GM23248 (cell line): ENCODE data around the gene CYGB. TPM values are rescaled to one million over a fixed set of nuclear protein-coding genes. Genes with fewer than 3 reads are reported as not detected.
"Not testable (repeated sequence)": the region's sequence is repeated elsewhere in the genome, so short reads cannot be mapped to it uniquely, and the experiment has no call there.

ENCODE experiments used
- DNase-seq: peaks from one replicate; pipeline ENCODE4 v3.0.0-alpha.2; 2015
- H2AFZ ChIP-seq: fragments of 200-600 bp; sonication (generic); 2 replicates; pipeline ENCODE4 v1.6.1; 2016; ENCODE audit warnings: antibody characterized with exemption
- H3F3A ChIP-seq: fragments of 200-600 bp; sonication (generic); 2 replicates; pipeline ENCODE4 v1.6.1; 2016; ENCODE audit warnings: mild to moderate bottlenecking, antibody characterized with exemption, mixed run types; ENCODE audit not compliant: insufficient read depth
- H3K27ac ChIP-seq: fragments of 200-600 bp; sonication (generic); 2 replicates; pipeline ENCODE4 v1.5.1; 2016; ENCODE audit warnings: mild to moderate bottlenecking
- H3K27me3 ChIP-seq: fragments of 200-600 bp; sonication (generic); replicated peaks from 2 replicates; pipeline ENCODE4 v1.6.1; 2016; ENCODE audit warnings: mild to moderate bottlenecking; ENCODE audit not compliant: insufficient read depth
- H3K36me3 ChIP-seq: fragments of 200-600 bp; sonication (generic); 2 replicates; pipeline ENCODE4 v1.6.1; 2016; ENCODE audit warnings: low read depth, mild to moderate bottlenecking
- H3K4me1 ChIP-seq: fragments of 200-600 bp; sonication (generic); 2 replicates; pipeline ENCODE4 v1.6.1; 2016; ENCODE audit warnings: mild to moderate bottlenecking; ENCODE audit not compliant: insufficient read depth
- H3K4me2 ChIP-seq: fragments of 200-600 bp; sonication (generic); one replicate; pipeline ENCODE4 v1.6.1; 2016; ENCODE audit warnings: mild to moderate bottlenecking; ENCODE audit not compliant: unreplicated experiment
- H3K4me3 ChIP-seq: fragments of 200-600 bp; sonication (generic); 2 replicates; pipeline ENCODE4 v1.5.1; 2016; ENCODE audit warnings: mild to moderate bottlenecking
- H3K79me2 ChIP-seq: fragments of 200-600 bp; sonication (generic); 2 replicates; pipeline ENCODE4 v1.6.1; 2016; ENCODE audit warnings: mild to moderate bottlenecking; ENCODE audit not compliant: insufficient read depth
- H3K9ac ChIP-seq: fragments of 200-600 bp; sonication (generic); 2 replicates; pipeline ENCODE4 v1.6.1; 2016; ENCODE audit warnings: mild to moderate bottlenecking
- H3K9me2 ChIP-seq: fragments of 200-600 bp; sonication (generic); 2 replicates; pipeline ENCODE4 v1.6.1; 2016; ENCODE audit warnings: mixed run types, mild to moderate bottlenecking, moderate library complexity; ENCODE audit not compliant: insufficient read depth
- H3K9me3 ChIP-seq: fragments of 200-600 bp; sonication (generic); one replicate; pipeline ENCODE4 v1.6.1; 2017; ENCODE audit warnings: low read depth
- H4K20me1 ChIP-seq: fragments of 200-600 bp; sonication (generic); 2 replicates; pipeline ENCODE4 v1.6.0; 2016; ENCODE audit not compliant: insufficient read depth
- EZH2 ChIP-seq: fragments of 200-600 bp; sonication (generic); IDR thresholded peaks from 2 replicates; pipeline ENCODE4 v1.6.1; 2018; ENCODE audit warnings: antibody characterized with exemption, mild to moderate bottlenecking; ENCODE audit not compliant: insufficient read depth, poor library complexity, severe bottlenecking
- EZH2phosphoT487 ChIP-seq: fragments of 200-600 bp; sonication (generic); IDR thresholded peaks from 2 replicates; pipeline ENCODE4 v1.6.1; 2018; ENCODE audit warnings: antibody characterized with exemption, moderate library complexity, mild to moderate bottlenecking, low read depth; ENCODE audit not compliant: insufficient read depth
- WGBS, 2 experiments: methylation state at CpG; one replicate each; pipeline ENCODE4 v1.1.6; 2015 to 2017; ENCODE audit warnings: low lambda C conversion rate in 2 of 2, low coverage in 1 of 2; ENCODE audit errors: missing lambda C conversion rate in 2 of 2; 5-methylcytosine and 5-hydroxymethylcytosine counted together
- in situ Hi-C: fragments of 300-500 bp; cut with MboI; formaldehyde crosslinking; loops from 2 replicates; pipeline ENCODE4 v1.15.0; 2020
- polyA plus RNA-seq: library from polyadenylated mRNA; unstranded; fragments of >200 nt; fragmentation: Nextera tagmentation; extraction: Ambion mirVana; gene quantifications from 2 replicates; pipeline ENCODE4 v1.2.1, GENCODE V29; 2016
- total RNA-seq: library from RNA; depleted of rRNA; stranded (reverse); fragments of >200 nt; shearing (Covaris generic); gene quantifications from 2 replicates; pipeline ENCODE4 v1.2.3, GENCODE V29; 2014

The CYGB gene
- total and polyA plus RNA-seq, 2 experiments from 2014 or later, result 1.1 to 8.3 TPM

- Histone ChIP-seq H3K27me3 (no peaks in the 10 kb centered on the region), H3K36me3 (no peaks in the 10 kb centered on the region), H3K79me2 (no peaks in the 10 kb centered on the region), H3K27ac (no peak overlapping the region), H3K9ac (no peak overlapping the region), H3K9me3 (no peaks in the 10 kb centered on the region), H2AFZ (no peak overlapping the region), H3K4me2 (no peak overlapping the region), H4K20me1 (no peaks in the 10 kb centered on the region), H3K4me1 (peaks cover 14% of the 10 kb centered on the region), H3F3A (peaks cover 16% of the 10 kb centered on the region; the same call in 1 of the 2 replicates), H3K9me2 (no peaks in the 10 kb centered on the region), H3K4me3 (no peak overlapping the region)
- 89% methylated on average over 14 to 15 of the region's 15 CpGs for WGBS, 2 experiments
- TF ChIP-seq EZH2 (no peak), EZH2phosphoT487 (no peak)
- no peak for DNase-seq
- in situ Hi-C loops, result no loop called here
Observed at GRCh38 chr17:76519048-76519966, 18.2 kb downstream of the CYGB start.

- no peaks in the 10 kb centered on the region for H3K9me2 ChIP-seq
Observed at GRCh38 chr17:76517638-76518038, 19.9 kb downstream of the CYGB start.

GRCh38 chr17:76515274-76515949, 22.1 kb downstream of the CYGB start:
- Histone ChIP-seq H3K27ac (peak overlapping the region; percentile 98), H3K36me3 (no peaks in the 10 kb centered on the region), H3K9me2 (no peaks in the 10 kb centered on the region), H4K20me1 (no peaks in the 10 kb centered on the region), H3K4me2 (peak overlapping the region; percentile 52), H3F3A (peaks cover 19% of the 10 kb centered on the region; the same call in 1 of the 2 replicates), H3K79me2 (no peaks in the 10 kb centered on the region), H3K9ac (peak overlapping the region; percentile 86), H3K27me3 (no peaks in the 10 kb centered on the region), H3K4me3 (peak overlapping the region; percentile 56), H3K9me3 (no peaks in the 10 kb centered on the region), H2AFZ (peak overlapping the region; percentile 57), H3K4me1 (peaks cover 20% of the 10 kb centered on the region)
- in situ Hi-C loops, result no loop called here
- TF ChIP-seq EZH2phosphoT487, result no peak
- TF ChIP-seq EZH2, result no peak
- WGBS, 2 experiments, result 2% methylated on average over 22 of the region's 22 CpGs
- DNase-seq, result peak; percentile 99

More at GRCh38 chr17:76517638-76518038, 19.9 kb downstream of the CYGB start:
- H4K20me1 ChIP-seq, result no peaks in the 10 kb centered on the region
- no peak overlapping the region for H3K4me2 ChIP-seq
- in situ Hi-C loops, result no loop called here
- TF ChIP-seq EZH2, result no peak
- TF ChIP-seq EZH2phosphoT487, result no peak
- H3K9ac ChIP-seq, result no peak overlapping the region
- H3F3A ChIP-seq, result peaks cover 19% of the 10 kb centered on the region; the same call in 1 of the 2 replicates
- no peak overlapping the region for H3K27ac ChIP-seq
- DNase-seq, result no peak
- no peak overlapping the region for H3K4me3 ChIP-seq
- 96% methylated on average over 9 to 11 of the region's 11 CpGs for WGBS, 2 experiments
- no peak overlapping the region for H2AFZ ChIP-seq
- H3K36me3 ChIP-seq, result no peaks in the 10 kb centered on the region
- peaks cover 14% of the 10 kb centered on the region for H3K4me1 ChIP-seq
- H3K27me3 ChIP-seq, result no peaks in the 10 kb centered on the region
- H3K9me3 ChIP-seq, result no peaks in the 10 kb centered on the region
- no peaks in the 10 kb centered on the region for H3K79me2 ChIP-seq

GRCh38 chr17:76514355-76514754, 23.2 kb downstream of the CYGB start:
- H3K79me2 ChIP-seq, in situ Hi-C loops, H3K9me3 ChIP-seq, H3K4me2 ChIP-seq, H2AFZ ChIP-seq, H3K4me3 ChIP-seq, H4K20me1 ChIP-seq, H3K9me2 ChIP-seq, H3K36me3 ChIP-seq, H3K27me3 ChIP-seq, DNase-seq: not testable (repeated sequence)
- Histone ChIP-seq H3F3A (peaks cover 19% of the 10 kb centered on the region; the same call in 1 of the 2 replicates), H3K4me1 (peaks cover 23% of the 10 kb centered on the region), H3K9ac (peak overlapping the region; percentile 86), H3K27ac (peak overlapping the region; percentile 98)
- WGBS, 2 experiments, result 95 to 97% methylated on average over 6 of the region's 6 CpGs
